Measurements from ENCODE around the gene COPA. TPM values are rescaled to one million over a fixed set of nuclear protein-coding genes. Genes with fewer than 3 reads are reported as not detected.

The COPA gene
- total and polyA plus RNA-seq, 10 of the 15 experiments (the other 5 are each of a cell fraction or from before 2014, with no cell fraction given): 53.7 to 180 (median 123) TPM

DNA sequence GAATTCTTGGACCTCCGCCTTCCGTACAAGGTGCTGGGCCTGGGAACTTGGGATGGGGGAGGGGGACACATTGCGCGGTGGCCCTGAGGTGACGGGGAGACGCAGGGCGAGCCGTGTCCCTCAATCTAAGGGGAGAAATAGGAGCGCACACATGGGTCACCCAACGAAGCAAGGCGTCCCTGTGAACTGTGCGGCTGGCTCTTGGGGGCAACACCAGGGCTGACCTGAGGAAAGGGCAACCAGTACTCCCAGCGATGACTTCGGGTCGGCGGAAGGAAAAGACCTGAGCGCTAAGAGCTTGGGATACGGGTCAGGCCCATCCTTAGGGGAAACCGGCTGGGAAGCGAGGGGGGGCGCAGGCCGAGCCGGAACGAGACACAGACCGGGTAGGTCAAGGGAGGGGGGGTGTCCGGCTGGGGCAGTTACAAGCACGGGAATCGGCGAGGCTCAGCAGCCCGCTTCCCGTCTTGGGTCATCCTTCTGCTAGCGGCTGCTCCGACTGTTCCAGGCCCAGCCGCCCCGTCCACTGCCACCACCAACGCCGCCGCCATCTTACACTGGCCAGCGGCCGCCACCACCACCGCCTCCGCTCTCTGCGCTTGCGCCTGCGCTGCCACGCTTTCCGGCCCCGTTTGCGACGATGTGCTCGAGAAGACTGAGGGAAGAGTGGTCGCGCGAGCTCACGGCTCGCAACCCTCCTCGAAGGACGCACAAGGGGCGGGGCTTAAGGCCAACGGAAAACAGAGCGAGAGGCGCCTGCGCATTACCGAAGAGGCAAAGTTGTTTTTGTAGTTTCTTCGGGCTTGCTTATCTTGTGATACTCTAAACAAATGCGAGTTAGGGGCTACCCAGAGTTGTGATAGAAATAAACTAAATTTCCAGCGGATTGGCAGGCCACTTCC lies 80.9 kb downstream of the COPA start, which contains the start of gene DCAF8:
Gene DCAF8, minus strand, starts transcription at position 657 of the 902 bp plus-strand sequence. CDS start 18,541 bp downstream, outside the sequence.
- RAD21 ChIA-PET (ENCODE audit: unreplicated experiment): interaction anchor here (0.7 to 6.7 kb wide), 12 partner anchors 9 to 892 kb away, joined by 3 to 68 read pairs (median 6); partner anchors contain the start of genes IGSF8 and PEX19
- 3% methylated on average over 62 of the region's 67 CpGs for WGBS (ENCODE audit: insufficient coverage, insufficient replicate concordance, low lambda C conversion rate, missing lambda C conversion rate)
- TF ChIP-seq MEF2B (IDR thresholded peaks at IDR 0.05; ENCODE audit: partially characterized antibody, poor library complexity, severe bottlenecking) (no peak), ZNF384 (IDR thresholded peaks at IDR 0.05; ENCODE audit: borderline replicate concordance, low read depth, low read length) (0 out of 2 replicates have a peak, but pooled peaks have one; percentile 2), KLF5 (IDR thresholded peaks at IDR 0.05; ENCODE audit: partially characterized antibody) (no peak), SREBF1 (IDR thresholded peaks at IDR 0.05; ENCODE audit: low read length) (no peak), HDAC6 (IDR thresholded peaks at IDR 0.05; ENCODE audit: unreplicated experiment) (no peak), RCOR1 (conservative IDR thresholded peaks at IDR 0.05; ENCODE audit: low read depth, low read length) (no peak), DPF2 (IDR thresholded peaks at IDR 0.05) (peak; percentile 29; the same call in 1 of the 2 replicates), POLR2A (IDR thresholded peaks at IDR 0.05; ENCODE audit: low read depth, low read length) (peak; percentile 98), BRCA1 (IDR thresholded peaks at IDR 0.05; ENCODE audit: low read depth, low read length) (0 out of 2 replicates have a peak, but pooled peaks have one; percentile 15), ZNF274 (IDR thresholded peaks at IDR 0.05; ENCODE audit: insufficient read depth, insufficient read length) (no peak), YBX1 (IDR thresholded peaks at IDR 0.05) (no peak), MTA2 (IDR thresholded peaks at IDR 0.05; ENCODE audit: low read depth) (no peak)
- TF ChIP-seq, protein P1, sequence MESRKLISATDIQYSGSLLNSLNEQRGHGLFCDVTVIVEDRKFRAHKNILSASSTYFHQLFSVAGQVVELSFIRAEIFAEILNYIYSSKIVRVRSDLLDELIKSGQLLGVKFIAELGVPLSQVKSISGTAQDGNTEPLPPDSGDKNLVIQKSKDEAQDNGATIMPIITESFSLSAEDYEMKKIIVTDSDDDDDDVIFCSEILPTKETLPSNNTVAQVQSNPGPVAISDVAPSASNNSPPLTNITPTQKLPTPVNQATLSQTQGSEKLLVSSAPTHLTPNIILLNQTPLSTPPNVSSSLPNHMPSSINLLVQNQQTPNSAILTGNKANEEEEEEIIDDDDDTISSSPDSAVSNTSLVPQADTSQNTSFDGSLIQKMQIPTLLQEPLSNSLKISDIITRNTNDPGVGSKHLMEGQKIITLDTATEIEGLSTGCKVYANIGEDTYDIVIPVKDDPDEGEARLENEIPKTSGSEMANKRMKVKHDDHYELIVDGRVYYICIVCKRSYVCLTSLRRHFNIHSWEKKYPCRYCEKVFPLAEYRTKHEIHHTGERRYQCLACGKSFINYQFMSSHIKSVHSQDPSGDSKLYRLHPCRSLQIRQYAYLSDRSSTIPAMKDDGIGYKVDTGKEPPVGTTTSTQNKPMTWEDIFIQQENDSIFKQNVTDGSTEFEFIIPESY (IDR thresholded peaks at IDR 0.05): no peak
- TF ChIP-seq, protein P2, sequence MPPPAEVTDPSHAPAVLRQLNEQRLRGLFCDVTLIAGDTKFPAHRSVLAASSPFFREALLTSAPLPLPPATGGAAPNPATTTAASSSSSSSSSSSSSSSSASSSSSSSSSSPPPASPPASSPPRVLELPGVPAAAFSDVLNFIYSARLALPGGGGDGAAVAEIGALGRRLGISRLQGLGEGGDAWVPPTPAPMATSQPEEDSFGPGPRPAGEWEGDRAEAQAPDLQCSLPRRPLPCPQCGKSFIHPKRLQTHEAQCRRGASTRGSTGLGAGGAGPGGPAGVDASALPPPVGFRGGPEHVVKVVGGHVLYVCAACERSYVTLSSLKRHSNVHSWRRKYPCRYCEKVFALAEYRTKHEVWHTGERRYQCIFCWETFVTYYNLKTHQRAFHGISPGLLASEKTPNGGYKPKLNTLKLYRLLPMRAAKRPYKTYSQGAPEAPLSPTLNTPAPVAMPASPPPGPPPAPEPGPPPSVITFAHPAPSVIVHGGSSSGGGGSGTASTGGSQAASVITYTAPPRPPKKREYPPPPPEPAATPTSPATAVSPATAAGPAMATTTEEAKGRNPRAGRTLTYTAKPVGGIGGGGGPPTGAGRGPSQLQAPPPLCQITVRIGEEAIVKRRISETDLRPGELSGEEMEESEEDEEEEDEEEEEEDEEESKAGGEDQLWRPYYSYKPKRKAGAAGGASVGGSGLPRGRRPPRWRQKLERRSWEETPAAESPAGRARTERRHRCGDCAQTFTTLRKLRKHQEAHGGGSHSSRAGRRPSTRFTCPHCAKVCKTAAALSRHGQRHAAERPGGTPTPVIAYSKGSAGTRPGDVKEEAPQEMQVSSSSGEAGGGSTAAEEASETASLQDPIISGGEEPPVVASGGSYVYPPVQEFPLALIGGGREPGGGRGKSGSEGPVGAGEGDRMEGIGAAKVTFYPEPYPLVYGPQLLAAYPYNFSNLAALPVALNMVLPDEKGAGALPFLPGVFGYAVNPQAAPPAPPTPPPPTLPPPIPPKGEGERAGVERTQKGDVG (CRISPR knock-in tag; IDR thresholded peaks at IDR 0.05): no peak
- TF ChIP-seq, protein P3, sequence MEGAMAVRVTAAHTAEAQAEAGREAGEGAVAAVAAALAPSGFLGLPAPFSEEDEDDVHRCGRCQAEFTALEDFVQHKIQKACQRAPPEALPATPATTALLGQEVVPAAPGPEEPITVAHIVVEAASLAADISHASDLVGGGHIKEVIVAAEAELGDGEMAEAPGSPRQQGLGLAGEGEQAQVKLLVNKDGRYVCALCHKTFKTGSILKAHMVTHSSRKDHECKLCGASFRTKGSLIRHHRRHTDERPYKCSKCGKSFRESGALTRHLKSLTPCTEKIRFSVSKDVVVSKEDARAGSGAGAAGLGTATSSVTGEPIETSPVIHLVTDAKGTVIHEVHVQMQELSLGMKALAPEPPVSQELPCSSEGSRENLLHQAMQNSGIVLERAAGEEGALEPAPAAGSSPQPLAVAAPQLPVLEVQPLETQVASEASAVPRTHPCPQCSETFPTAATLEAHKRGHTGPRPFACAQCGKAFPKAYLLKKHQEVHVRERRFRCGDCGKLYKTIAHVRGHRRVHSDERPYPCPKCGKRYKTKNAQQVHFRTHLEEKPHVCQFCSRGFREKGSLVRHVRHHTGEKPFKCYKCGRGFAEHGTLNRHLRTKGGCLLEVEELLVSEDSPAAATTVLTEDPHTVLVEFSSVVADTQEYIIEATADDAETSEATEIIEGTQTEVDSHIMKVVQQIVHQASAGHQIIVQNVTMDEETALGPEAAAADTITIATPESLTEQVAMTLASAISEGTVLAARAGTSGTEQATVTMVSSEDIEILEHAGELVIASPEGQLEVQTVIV (IDR thresholded peaks at IDR 0.05; ENCODE audit: borderline replicate concordance, partially characterized antibody): peak; percentile 99

More for the DNA sequence above, 80.9 kb downstream of the COPA start, which contains the start of gene DCAF8:
- ChIA-PET POLR2A (interaction anchor here (0.5 to 5.3 kb wide), 21 partner anchors 11 to 1110 kb away, joined by 3 to 29 read pairs (median 3); partner anchors contain the start of genes IGSF8, PEA15 and PEX19), CTCF (interaction anchor here (0.8 to 8.1 kb wide), 13 partner anchors 10 to 114 kb away, joined by 3 to 86 read pairs (median 8); partner anchors contain the start of genes PEA15 and PEX19), SMC1A (ENCODE audit: uncharacterized antibody, unreplicated experiment) (interaction anchor here (0.6 to 5.3 kb wide), 9 partner anchors 10 to 337 kb away, joined by 3 to 47 read pairs (median 3); partner anchors contain the start of genes NCSTN, PEA15, PEX19 and TAGLN2)
- Histone ChIP-seq H3K27ac (ENCODE audit: control insufficient read depth, insufficient read depth) (peak within 1 kb of the TSS; percentile 90), H3K79me2 (ENCODE audit: control insufficient read depth, insufficient read depth, low read length) (peaks cover 38% of the 10 kb centered on the region), H3K36me3 (ENCODE audit: control insufficient read depth in 2 of 2, insufficient read depth in 2 of 2, low read length in 1 of 2) (no peaks in the 10 kb centered on the region), H2AFZ (ENCODE audit: control insufficient read depth, low read depth, low read length) (peak within 1 kb of the TSS; percentile 84), H3K4me3 (peak within 1 kb of the TSS; percentile 82), H3K9ac (ENCODE audit: control insufficient read depth, insufficient read depth, low read length) (peak within 1 kb of the TSS; percentile 92), H3K9me3 (replicated peaks; ENCODE audit: control insufficient read depth, insufficient read depth, low read length) (no peaks in the 10 kb centered on the region), H4K20me1 (ENCODE audit: control insufficient read depth, insufficient read depth) (no peaks in the 10 kb centered on the region), H3K27me3 (replicated peaks in 1 of 2; ENCODE audit: control insufficient read depth in 2 of 2, insufficient read depth in 2 of 2, low read length in 1 of 2) (no peaks in the 10 kb centered on the region), H3K4me1 (ENCODE audit: control insufficient read depth, insufficient read depth, low read length) (peaks cover 3% of the 10 kb centered on the region), H3K4me2 (ENCODE audit: control insufficient read depth, insufficient read depth) (peak within 1 kb of the TSS; percentile 85)
- BruUV-seq (replicated peaks): TSS peak; percentile 59
- peak; percentile 94 for DNase-seq (ENCODE audit: low read depth, low spot score)
- peak; percentile 89 for ATAC-seq
- FAIRE-seq: peak; percentile 94
- in situ Hi-C loops (cut with MboI): no loop called here
- intact Hi-C loops (cut with micrococcal nuclease; ENCODE audit: unreplicated experiment): loop anchor here (1.0 kb wide), 1 partner anchor 23 kb away; the partner anchor contains the start of gene PEX19

All from GM12878 (cell line).